HCT116 (cell line): ENCODE results near the gene SMIM14. TPM values are rescaled to one million over a fixed set of nuclear protein-coding genes. Genes with fewer than 3 reads are reported as not detected.

Experiments used
- ATAC-seq: fragments of 200-7000 bp; cut with Tn5 transposase; 2 replicates; pipeline ENCODE4 v1.9.1; 2020; ENCODE audit warnings: mild to moderate bottlenecking, moderate library complexity
- BruUV-seq: library from RNA; stranded (reverse); fragments of 400-500 nt; replicated peaks from 2 replicates; lab custom pipeline; 2021; lab: Mats Ljungman, UMichigan
- CTCF ChIA-PET: fragments of 300-600 bp; sonication (Branson Sonifier 250); formaldehyde crosslinking; loops from one replicate; lab custom pipeline; 2021; ENCODE audit warnings: antibody characterized with exemption; lab: Charles Lee
- POLR2A ChIA-PET: fragments of 300-600, 350-600 bp; sonication (Branson Sonifier 250); formaldehyde crosslinking; loops from one replicate; lab custom pipeline; 2021; ENCODE audit warnings: antibody characterized with exemption; lab: Charles Lee
- RAD21 ChIA-PET, 2 experiments: fragments of 300-600 bp; sonication (Branson Sonifier 250); formaldehyde crosslinking; loops; one replicate each; lab custom pipeline; 2023; ENCODE audit warnings: low total read pairs in 2 of 2; ENCODE audit not compliant: uncharacterized antibody in 2 of 2, unreplicated experiment in 2 of 2, low non-redundant PET in 1 of 2; lab: Charles Lee
- DNase-seq: peaks from one replicate; pipeline ENCODE4 v3.0.0-alpha.2; 2010; ENCODE audit warnings: low read depth, low spot score
- H2AFZ ChIP-seq: fragments of 200-600 bp; shearing (Covaris generic), sonication (generic); 2 replicates; pipeline ENCODE4 v1.6.1; 2017; ENCODE audit warnings: low read depth, mixed run types, mixed read lengths, antibody characterized with exemption, low read length; ENCODE audit not compliant: poor library complexity, severe bottlenecking
- H3K27ac ChIP-seq: 2 replicates; pipeline ENCODE4 v1.5.1; 2012; ENCODE audit warnings: low read depth, low read length
- H3K27me3 ChIP-seq: fragments of 200-600 bp; sonication (generic); 2 replicates; pipeline ENCODE4 v1.6.1; 2016; ENCODE audit warnings: mixed run types, low read length, mixed read lengths; ENCODE audit not compliant: insufficient read depth
- H3K36me3 ChIP-seq, 2 experiments: fragments of 200-500 bp in 1 of 2; fragments of 200-600 bp in 1 of 2; sonication (Bioruptor generic) in 1 of 2; sonication (generic) in 1 of 2; 2 replicates each; pipeline versions ENCODE4 v1.5.1 to v1.6.1; 2014 to 2016; ENCODE audit warnings: low read length in 2 of 2, inconsistent platforms in 1 of 2, mixed read lengths in 1 of 2, mixed run types in 1 of 2; ENCODE audit not compliant: insufficient read depth in 2 of 2, control insufficient read depth in 1 of 2
- H3K4me1 ChIP-seq, 2 experiments: fragments of 200-600 bp in 1 of 2; sonication (generic) in 1 of 2; 2 replicates each; pipeline versions ENCODE4 v1.5.1 to v1.6.1; 2012 to 2017; ENCODE audit warnings: low read length in 2 of 2, inconsistent platforms in 1 of 2, mild to moderate bottlenecking in 1 of 2, mixed read lengths in 1 of 2, mixed run types in 1 of 2, moderate library complexity in 1 of 2; ENCODE audit not compliant: insufficient read depth in 2 of 2, control insufficient read depth in 1 of 2
- H3K4me2 ChIP-seq: fragments of 200-600 bp; sonication (generic); 2 replicates; pipeline ENCODE4 v1.6.1; 2017; ENCODE audit warnings: mixed run types, low read length, mixed read lengths
- H3K4me3 ChIP-seq, 2 experiments: fragments of 200-600 bp in 1 of 2; sonication (generic) in 1 of 2; replicated peaks in 1 of 2; 2 replicates each; pipeline ENCODE4 v1.5.1; 2011 to 2016; ENCODE audit warnings: low read length in 2 of 2, control low read depth in 1 of 2, low read depth in 1 of 2, mild to moderate bottlenecking in 1 of 2, mixed read lengths in 1 of 2, mixed run types in 1 of 2
- H3K79me2 ChIP-seq: fragments of 200-600 bp; sonication (generic); 2 replicates; pipeline ENCODE4 v1.6.1; 2017; ENCODE audit warnings: mild to moderate bottlenecking, mixed run types, low read length, moderate library complexity, mixed read lengths; ENCODE audit not compliant: insufficient read depth
- H3K9ac ChIP-seq: fragments of 200-600 bp; sonication (generic); 2 replicates; pipeline ENCODE4 v1.6.1; 2016; ENCODE audit warnings: low read length, mixed read lengths
- H3K9me2 ChIP-seq: fragments of 200-600 bp; sonication (generic), shearing (Covaris generic); 2 replicates; pipeline ENCODE4 v1.6.1; 2017; ENCODE audit warnings: mixed run types, mild to moderate bottlenecking, moderate library complexity; ENCODE audit not compliant: insufficient read depth
- H3K9me3 ChIP-seq, 2 experiments: fragments of 200-500 bp in 1 of 2; fragments of 200-600 bp in 1 of 2; sonication (Bioruptor generic) in 1 of 2; sonication (generic) in 1 of 2; 2 replicates each; pipeline ENCODE4 v1.6.1; 2014 to 2017; ENCODE audit warnings: low read length in 2 of 2, mixed read lengths in 2 of 2, inconsistent platforms in 1 of 2, low read depth in 1 of 2, mild to moderate bottlenecking in 1 of 2, mixed run types in 1 of 2, moderate library complexity in 1 of 2; ENCODE audit not compliant: control insufficient read depth in 1 of 2, insufficient read depth in 1 of 2
- H4K20me1 ChIP-seq: fragments of 200-600 bp; sonication (generic), shearing (Covaris generic); 2 replicates; pipeline ENCODE4 v1.6.1; 2017; ENCODE audit warnings: mixed run types, mild to moderate bottlenecking, moderate library complexity; ENCODE audit not compliant: insufficient read depth
- ATF3 ChIP-seq: IDR thresholded peaks from 2 replicates; pipeline ENCODE4 v1.6.1; 2012
- CBX3 ChIP-seq: IDR thresholded peaks from 2 replicates; pipeline ENCODE4 v1.6.1; 2012; ENCODE audit warnings: low read depth
- CTCF ChIP-seq, 3 experiments: fragments of 200-600 bp in 1 of 3; sonication (generic) in 1 of 3; IDR thresholded peaks in 2 of 3; conservative IDR thresholded peaks in 1 of 3; 2 replicates each; pipeline ENCODE4 v1.5.1; 2012 to 2017; ENCODE audit warnings: low read depth in 2 of 3, low read length in 2 of 3, antibody characterized with exemption in 1 of 3, borderline replicate concordance in 1 of 3, control low read depth in 1 of 3, mild to moderate bottlenecking in 1 of 3, mixed read lengths in 1 of 3, mixed run types in 1 of 3, moderate library complexity in 1 of 3; ENCODE audit not compliant: insufficient read depth in 1 of 3
- EGR1 ChIP-seq: IDR thresholded peaks from 2 replicates; pipeline ENCODE4 v1.6.1; 2012; ENCODE audit warnings: low read depth
- EZH2 ChIP-seq: fragments of 200-600 bp; sonication (generic); IDR thresholded peaks from 2 replicates; pipeline ENCODE4 v1.6.1; 2017; ENCODE audit warnings: antibody characterized with exemption, mixed run types
- EZH2phosphoT487 ChIP-seq: fragments of 200-600 bp; IDR thresholded peaks from 2 replicates; pipeline ENCODE4 v1.6.1; 2018; ENCODE audit warnings: antibody characterized with exemption, borderline replicate concordance
- MAX ChIP-seq: IDR thresholded peaks from 2 replicates; pipeline ENCODE4 v1.6.1; 2012
- POLR2AphosphoS5 ChIP-seq: IDR thresholded peaks from 2 replicates; pipeline ENCODE4 v1.6.1; 2011; ENCODE audit warnings: mild to moderate bottlenecking, low read depth, low read length, moderate library complexity
- RAD21 ChIP-seq: IDR thresholded peaks from 2 replicates; pipeline ENCODE4 v1.6.1; 2012; ENCODE audit warnings: low read depth, mild to moderate bottlenecking
- SIN3A ChIP-seq: IDR thresholded peaks from 2 replicates; pipeline ENCODE4 v1.6.1; 2012; ENCODE audit warnings: low read depth
- SRF ChIP-seq: IDR thresholded peaks from 2 replicates; pipeline ENCODE4 v1.6.1; 2012; ENCODE audit warnings: low read depth
- TCF7L2 ChIP-seq: IDR thresholded peaks from 2 replicates; pipeline ENCODE4 v1.7.0; 2011; ENCODE audit warnings: borderline replicate concordance, inconsistent platforms; ENCODE audit not compliant: insufficient read depth, insufficient read length; ENCODE audit errors: extremely low read depth
- ZFX ChIP-seq: fragments of 450-650 bp; IDR thresholded peaks from 2 replicates; pipeline ENCODE4 v1.6.1; 2017
- ZNF274 ChIP-seq: fragments of 200-500 bp; sonication (Bioruptor generic); IDR thresholded peaks from 2 replicates; pipeline ENCODE4 v1.6.1; 2014; ENCODE audit warnings: mild to moderate bottlenecking, low read depth, low read length, inconsistent platforms
- intact Hi-C: fragments of 100-400 bp; cut with micrococcal nuclease; formaldehyde crosslinking; loops from 2 replicates; pipeline ENCODE4 v1.10.0; 2022
- total RNA-seq: library from RNA; stranded (reverse); gene quantifications from one replicate; pipeline ENCODE4 v1.2.1, GENCODE V29; 2021; ENCODE audit not compliant: unreplicated experiment
- TF ChIP-seq, protein P1 (sequence below): IDR thresholded peaks from 2 replicates; pipeline ENCODE4 v1.6.1; 2011; ENCODE audit warnings: mild to moderate bottlenecking, low read length, moderate library complexity; ENCODE audit not compliant: insufficient replicate concordance; ENCODE audit errors: extremely low read depth
- TF ChIP-seq, protein P2 (sequence below): IDR thresholded peaks from 2 replicates; pipeline ENCODE4 v1.6.1; 2012; ENCODE audit warnings: low read depth

The SMIM14 gene
- total RNA-seq, 1 experiment from 2014 or later = 21.6 TPM

- H3K79me2 ChIP-seq = peaks cover 5% of the 10 kb centered on the region; the same call in 1 of the 2 replicates
Measured at GRCh38 chr4:39510348-39510929, 128.2 kb downstream of the SMIM14 start.

More at GRCh38 chr4:39510348-39510929, 128.2 kb downstream of the SMIM14 start:
- Histone ChIP-seq H3K9ac (no peak overlapping the region), H3K9me2 (no peaks in the 10 kb centered on the region), H3K4me1 (peaks cover 13 to 14% of the 10 kb centered on the region in 2 experiments), H3K27me3 (no peaks in the 10 kb centered on the region), H2AFZ (no peak overlapping the region), H3K9me3 (no peaks in the 10 kb centered on the region), H3K27ac (no peak overlapping the region), H3K4me3 (no peak overlapping the region), H3K4me2 (no peak overlapping the region), H3K36me3 (peaks cover 48 to 60% of the 10 kb centered on the region in 2 experiments; a peak in 3 of 4 replicates), H4K20me1 (no peaks in the 10 kb centered on the region)
- TF ChIP-seq MAX = no peak
- no peak for TF ChIP-seq CBX3
- TF ChIP-seq RAD21 = no peak
- TF ChIP-seq, protein P1, sequence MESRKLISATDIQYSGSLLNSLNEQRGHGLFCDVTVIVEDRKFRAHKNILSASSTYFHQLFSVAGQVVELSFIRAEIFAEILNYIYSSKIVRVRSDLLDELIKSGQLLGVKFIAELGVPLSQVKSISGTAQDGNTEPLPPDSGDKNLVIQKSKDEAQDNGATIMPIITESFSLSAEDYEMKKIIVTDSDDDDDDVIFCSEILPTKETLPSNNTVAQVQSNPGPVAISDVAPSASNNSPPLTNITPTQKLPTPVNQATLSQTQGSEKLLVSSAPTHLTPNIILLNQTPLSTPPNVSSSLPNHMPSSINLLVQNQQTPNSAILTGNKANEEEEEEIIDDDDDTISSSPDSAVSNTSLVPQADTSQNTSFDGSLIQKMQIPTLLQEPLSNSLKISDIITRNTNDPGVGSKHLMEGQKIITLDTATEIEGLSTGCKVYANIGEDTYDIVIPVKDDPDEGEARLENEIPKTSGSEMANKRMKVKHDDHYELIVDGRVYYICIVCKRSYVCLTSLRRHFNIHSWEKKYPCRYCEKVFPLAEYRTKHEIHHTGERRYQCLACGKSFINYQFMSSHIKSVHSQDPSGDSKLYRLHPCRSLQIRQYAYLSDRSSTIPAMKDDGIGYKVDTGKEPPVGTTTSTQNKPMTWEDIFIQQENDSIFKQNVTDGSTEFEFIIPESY = no peak
- no peak for TF ChIP-seq POLR2AphosphoS5
- TF ChIP-seq SRF = no peak
- no peak for TF ChIP-seq TCF7L2
- TF ChIP-seq EGR1 = no peak
- no peak for TF ChIP-seq CTCF (IDR thresholded peaks at IDR 0.05 in 2 of 3, conservative IDR thresholded peaks at IDR 0.05 in 1 of 3; ENCODE audit: borderline replicate concordance in 1 of 3, insufficient read depth in 1 of 3, low read depth in 2 of 3, low read length in 2 of 3)
- no peak for TF ChIP-seq EZH2
- no peak for TF ChIP-seq ZFX
- TF ChIP-seq EZH2phosphoT487 = no peak
- TF ChIP-seq ZNF274 = no peak
- no peak for TF ChIP-seq ATF3
- no peak for TF ChIP-seq SIN3A
- TF ChIP-seq, protein P2, sequence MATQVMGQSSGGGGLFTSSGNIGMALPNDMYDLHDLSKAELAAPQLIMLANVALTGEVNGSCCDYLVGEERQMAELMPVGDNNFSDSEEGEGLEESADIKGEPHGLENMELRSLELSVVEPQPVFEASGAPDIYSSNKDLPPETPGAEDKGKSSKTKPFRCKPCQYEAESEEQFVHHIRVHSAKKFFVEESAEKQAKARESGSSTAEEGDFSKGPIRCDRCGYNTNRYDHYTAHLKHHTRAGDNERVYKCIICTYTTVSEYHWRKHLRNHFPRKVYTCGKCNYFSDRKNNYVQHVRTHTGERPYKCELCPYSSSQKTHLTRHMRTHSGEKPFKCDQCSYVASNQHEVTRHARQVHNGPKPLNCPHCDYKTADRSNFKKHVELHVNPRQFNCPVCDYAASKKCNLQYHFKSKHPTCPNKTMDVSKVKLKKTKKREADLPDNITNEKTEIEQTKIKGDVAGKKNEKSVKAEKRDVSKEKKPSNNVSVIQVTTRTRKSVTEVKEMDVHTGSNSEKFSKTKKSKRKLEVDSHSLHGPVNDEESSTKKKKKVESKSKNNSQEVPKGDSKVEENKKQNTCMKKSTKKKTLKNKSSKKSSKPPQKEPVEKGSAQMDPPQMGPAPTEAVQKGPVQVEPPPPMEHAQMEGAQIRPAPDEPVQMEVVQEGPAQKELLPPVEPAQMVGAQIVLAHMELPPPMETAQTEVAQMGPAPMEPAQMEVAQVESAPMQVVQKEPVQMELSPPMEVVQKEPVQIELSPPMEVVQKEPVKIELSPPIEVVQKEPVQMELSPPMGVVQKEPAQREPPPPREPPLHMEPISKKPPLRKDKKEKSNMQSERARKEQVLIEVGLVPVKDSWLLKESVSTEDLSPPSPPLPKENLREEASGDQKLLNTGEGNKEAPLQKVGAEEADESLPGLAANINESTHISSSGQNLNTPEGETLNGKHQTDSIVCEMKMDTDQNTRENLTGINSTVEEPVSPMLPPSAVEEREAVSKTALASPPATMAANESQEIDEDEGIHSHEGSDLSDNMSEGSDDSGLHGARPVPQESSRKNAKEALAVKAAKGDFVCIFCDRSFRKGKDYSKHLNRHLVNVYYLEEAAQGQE = no peak
- no peak for DNase-seq
- ChIA-PET CTCF (no interaction called here), RAD21 (no interaction called here), POLR2A (interaction anchor here (0.9 to 1.6 kb wide), 2 partner anchors 31 to 51 kb away, joined by 3 to 4 read pairs; partner anchors contain the start of genes LIAS and RPL9)
- TSS peak; percentile 38 for BruUV-seq
- ATAC-seq = no peak
- intact Hi-C loops = no loop called here
